ENCODE results near the gene GPRIN3. TPM values are rescaled to one million over a fixed set of nuclear protein-coding genes. Genes with fewer than 3 reads are reported as not detected.
"Not testable (repeated sequence)": the region's sequence is repeated elsewhere in the genome, so short reads cannot be mapped to it uniquely, and the experiment has no call there.

Gene GPRIN3
- total and polyA plus RNA-seq, 7 donors, result 1.6 to 4.6 (median 1.8) TPM

DNA sequence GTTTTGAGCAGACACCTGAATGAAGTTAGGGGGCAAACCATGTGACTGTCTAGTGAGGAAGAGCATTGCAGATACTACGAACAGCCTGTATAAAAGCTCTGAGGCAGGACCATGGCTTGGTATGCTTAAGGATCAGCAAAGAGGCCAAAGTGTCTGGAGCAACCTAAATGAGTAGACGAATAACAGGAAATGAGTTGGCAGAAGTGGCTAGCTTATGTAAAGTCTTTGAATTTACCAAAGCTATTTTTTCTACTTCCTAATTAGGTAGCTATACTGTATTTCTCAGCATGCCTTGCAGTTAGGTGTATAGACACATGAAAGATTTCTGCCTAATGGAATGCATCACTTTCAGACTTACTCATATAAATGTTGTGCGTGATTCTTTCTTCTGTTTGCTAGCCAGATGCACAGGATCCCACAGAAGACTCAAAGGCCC lies 9.3 kb upstream of the GPRIN3 start:
- peaks cover 0 to 14% (median 3%) of the 10 kb centered on the region in 4 donors for H3K4me1 ChIP-seq
- no peaks in the 10 kb centered on the region for H3K27me3 ChIP-seq
- peak overlapping the region in 1 of 4 donors; percentile 26 for H3K27ac ChIP-seq
- 31 to 36% methylated on average over 3 of the region's 3 CpGs for WGBS, 2 donors
- intact Hi-C loops (cut with DNase I), result loop anchor here (10.0 kb wide), 1 partner anchor 542 kb away; no protein-coding TSS in a partner anchor
- no peak for DNase-seq
- no peak for TF ChIP-seq EP300 (IDR thresholded peaks at IDR 0.05)
- TF ChIP-seq, protein P1, sequence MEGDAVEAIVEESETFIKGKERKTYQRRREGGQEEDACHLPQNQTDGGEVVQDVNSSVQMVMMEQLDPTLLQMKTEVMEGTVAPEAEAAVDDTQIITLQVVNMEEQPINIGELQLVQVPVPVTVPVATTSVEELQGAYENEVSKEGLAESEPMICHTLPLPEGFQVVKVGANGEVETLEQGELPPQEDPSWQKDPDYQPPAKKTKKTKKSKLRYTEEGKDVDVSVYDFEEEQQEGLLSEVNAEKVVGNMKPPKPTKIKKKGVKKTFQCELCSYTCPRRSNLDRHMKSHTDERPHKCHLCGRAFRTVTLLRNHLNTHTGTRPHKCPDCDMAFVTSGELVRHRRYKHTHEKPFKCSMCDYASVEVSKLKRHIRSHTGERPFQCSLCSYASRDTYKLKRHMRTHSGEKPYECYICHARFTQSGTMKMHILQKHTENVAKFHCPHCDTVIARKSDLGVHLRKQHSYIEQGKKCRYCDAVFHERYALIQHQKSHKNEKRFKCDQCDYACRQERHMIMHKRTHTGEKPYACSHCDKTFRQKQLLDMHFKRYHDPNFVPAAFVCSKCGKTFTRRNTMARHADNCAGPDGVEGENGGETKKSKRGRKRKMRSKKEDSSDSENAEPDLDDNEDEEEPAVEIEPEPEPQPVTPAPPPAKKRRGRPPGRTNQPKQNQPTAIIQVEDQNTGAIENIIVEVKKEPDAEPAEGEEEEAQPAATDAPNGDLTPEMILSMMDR (IDR thresholded peaks at IDR 0.05), result no peak
- no peak for TF ChIP-seq POLR2AphosphoS5 (IDR thresholded peaks at IDR 0.05)
- no peak for TF ChIP-seq POLR2A (IDR thresholded peaks at IDR 0.05)
- no peak overlapping the region for H3K4me3 ChIP-seq
- H3K9me3 ChIP-seq, result no peaks in the 10 kb centered on the region
- no peaks in the 10 kb centered on the region for H3K36me3 ChIP-seq

DNA sequence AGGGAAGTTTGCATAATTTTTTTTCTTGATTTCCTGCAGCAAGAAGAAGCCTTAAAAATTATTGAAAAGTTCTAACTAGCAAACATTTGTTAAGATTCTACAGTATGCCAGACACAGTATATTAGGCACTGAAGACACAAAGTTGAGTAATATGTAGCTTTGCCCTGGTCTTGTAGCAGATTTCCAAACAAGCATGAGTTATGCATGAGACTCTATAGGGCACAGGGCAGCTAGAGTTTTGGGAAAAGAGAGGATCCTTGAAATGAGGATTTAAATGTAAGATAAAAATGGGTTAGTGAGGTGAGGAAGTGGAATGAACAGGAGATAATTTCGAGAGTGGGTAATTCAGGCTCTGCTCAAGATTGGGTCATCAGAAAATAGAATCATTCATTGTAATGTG lies 8.6 kb upstream of the GPRIN3 start:
- Histone ChIP-seq H3K36me3 (no peaks in the 10 kb centered on the region), H3K27ac (peak overlapping the region in 1 of 4 donors; percentile 26)

DNA sequence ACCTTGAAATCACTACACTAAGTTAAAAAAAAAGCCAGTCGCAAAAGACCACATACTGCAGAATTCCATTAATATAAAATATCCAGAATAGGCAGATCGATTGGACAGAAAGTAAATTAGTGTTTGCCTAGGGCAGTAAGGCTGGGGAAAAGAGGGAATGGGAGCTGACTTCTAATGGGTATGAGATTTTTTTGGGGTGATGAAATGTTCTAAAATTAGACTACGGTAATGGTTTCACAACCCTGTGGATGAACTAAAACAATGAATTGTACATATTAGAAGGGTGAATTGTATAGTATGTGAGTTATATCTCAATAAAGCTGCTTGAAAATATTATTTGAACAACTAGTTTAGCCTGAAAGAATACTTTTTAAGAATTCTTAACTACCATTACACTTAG lies 6.7 kb upstream of the GPRIN3 start:
- no peak overlapping the region for H3K4me3 ChIP-seq
- no peaks in the 10 kb centered on the region for H3K9me3 ChIP-seq
- DNase-seq, result no peak
- WGBS, 2 donors, result 93 to 95% methylated on average over 3 of the region's 3 CpGs
- no peak overlapping the region for H3K27ac ChIP-seq
- no peaks in the 10 kb centered on the region for H3K36me3 ChIP-seq
- H3K4me1 ChIP-seq, result peaks cover 0 to 14% (median 3%) of the 10 kb centered on the region in 4 donors
- no peak for TF ChIP-seq EP300 (IDR thresholded peaks at IDR 0.05)
- no peak for TF ChIP-seq POLR2A (IDR thresholded peaks at IDR 0.05)
- intact Hi-C loops (cut with DNase I), result loop anchor here (10.0 kb wide), 1 partner anchor 539 kb away; no protein-coding TSS in a partner anchor
- no peaks in the 10 kb centered on the region for H3K27me3 ChIP-seq

More for the DNA sequence above, 8.6 kb upstream of the GPRIN3 start:
- 56 to 62% methylated on average over 1 of the region's 1 CpG for WGBS, 2 donors
- intact Hi-C loops (cut with DNase I), result loop anchor here (10.0 kb wide), 1 partner anchor 541 kb away; no protein-coding TSS in a partner anchor
- Histone ChIP-seq H3K4me1 (peaks cover 0 to 14% (median 3%) of the 10 kb centered on the region in 4 donors), H3K4me3 (no peak overlapping the region), H3K9me3 (no peaks in the 10 kb centered on the region), H3K27me3 (no peaks in the 10 kb centered on the region)
- no peak for DNase-seq
- TF ChIP-seq EP300 (IDR thresholded peaks at IDR 0.05) (no peak), POLR2A (IDR thresholded peaks at IDR 0.05) (no peak), POLR2AphosphoS5 (IDR thresholded peaks at IDR 0.05) (no peak)
- TF ChIP-seq, protein P1 (IDR thresholded peaks at IDR 0.05), result no peak

DNA sequence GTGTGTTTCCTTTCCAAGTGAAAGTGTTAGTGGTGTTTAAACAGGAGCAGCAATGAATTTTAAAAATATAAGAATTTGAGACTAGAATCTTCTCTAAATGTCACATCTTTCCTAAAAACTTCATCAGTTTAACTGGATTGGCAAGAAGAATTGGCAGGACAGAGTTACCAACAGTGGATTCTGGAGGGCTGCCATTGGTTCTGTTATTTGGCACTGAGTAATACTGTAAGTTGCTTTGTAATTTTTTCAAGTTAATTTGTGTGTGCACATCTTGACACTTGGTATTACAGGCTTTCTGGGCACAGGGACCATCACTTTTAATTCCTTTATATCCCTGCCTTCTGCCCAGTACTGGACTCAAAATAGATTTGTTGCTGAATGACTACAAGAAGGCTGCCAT lies 4.5 kb upstream of the GPRIN3 start:
- Histone ChIP-seq H3K4me3 (no peak overlapping the region), H3K9me3 (no peaks in the 10 kb centered on the region), H3K27ac (no peak overlapping the region), H3K4me1 (peaks cover 0 to 19% (median 12%) of the 10 kb centered on the region in 4 donors), H3K36me3 (no peaks in the 10 kb centered on the region), H3K27me3 (peaks cover 0 to 7% (median 0%) of the 10 kb centered on the region in 3 donors)
- intact Hi-C loops (cut with DNase I), result loop anchor here (10.0 kb wide), 1 partner anchor 537 kb away; no protein-coding TSS in a partner anchor
- TF ChIP-seq, protein P1 (IDR thresholded peaks at IDR 0.05), result no peak
- TF ChIP-seq EP300 (IDR thresholded peaks at IDR 0.05) (no peak), POLR2AphosphoS5 (IDR thresholded peaks at IDR 0.05) (no peak), POLR2A (IDR thresholded peaks at IDR 0.05) (no peak)
- no peak for DNase-seq

DNA sequence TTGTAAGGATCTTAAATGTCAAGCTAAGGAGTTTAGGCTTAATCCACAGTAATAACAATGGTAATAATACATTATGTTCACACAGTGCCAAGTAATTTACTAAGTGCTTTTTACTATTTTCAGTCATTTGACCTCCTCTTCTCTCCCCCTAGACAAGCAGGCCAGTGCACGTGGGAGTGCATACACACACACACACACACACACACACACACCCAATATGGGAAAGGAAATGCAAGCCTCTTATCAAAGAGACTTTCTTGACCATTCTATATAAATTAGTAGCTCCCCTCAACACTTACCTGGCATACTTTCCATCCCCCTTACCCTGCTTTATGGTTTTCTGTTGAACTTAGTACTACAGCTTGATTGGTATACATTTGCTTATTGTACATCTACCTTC lies 3.8 kb upstream of the GPRIN3 start:
- intact Hi-C loops (cut with DNase I), result loop anchor here (10.0 kb wide), 1 partner anchor 537 kb away; no protein-coding TSS in a partner anchor
- TF ChIP-seq POLR2A (IDR thresholded peaks at IDR 0.05) (no peak), POLR2AphosphoS5 (IDR thresholded peaks at IDR 0.05) (no peak), EP300 (IDR thresholded peaks at IDR 0.05) (no peak)
- TF ChIP-seq, protein P1 (IDR thresholded peaks at IDR 0.05), result no peak
- 71 to 91% methylated on average over 1 of the region's 1 CpG for WGBS, 2 donors

DNA sequence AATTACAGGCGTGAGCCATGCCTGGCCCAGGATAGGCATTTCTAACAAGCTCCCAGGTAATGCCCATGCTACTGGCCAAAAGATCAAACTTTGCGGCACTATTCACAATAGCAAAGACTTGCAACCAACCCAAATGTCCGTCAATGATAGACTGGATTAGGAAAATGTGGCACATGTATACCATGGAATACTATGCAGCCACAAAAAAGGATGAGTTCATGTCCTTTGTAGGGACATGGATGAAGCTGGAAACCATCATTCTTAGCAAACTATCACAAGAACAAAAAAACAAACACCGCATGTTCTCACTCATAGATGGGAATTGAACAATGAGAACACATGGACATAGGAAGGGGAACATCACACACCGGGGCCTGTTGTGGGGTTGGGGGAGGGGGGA lies 1.6 kb upstream of the GPRIN3 start:
- H3K27me3 ChIP-seq; H3K9me3 ChIP-seq; H3K4me3 ChIP-seq; intact Hi-C loops (cut with DNase I); H3K27ac ChIP-seq; H3K36me3 ChIP-seq; DNase-seq: not testable (repeated sequence)
- WGBS, 2 donors, result 96 to 97% methylated on average over 5 of the region's 5 CpGs
- H3K4me1 ChIP-seq, result peaks cover 0 to 14% (median 12%) of the 10 kb centered on the region in 4 donors

More for the DNA sequence above, 3.8 kb upstream of the GPRIN3 start:
- H3K36me3 ChIP-seq, result no peaks in the 10 kb centered on the region
- no peak for DNase-seq
- no peak overlapping the region for H3K27ac ChIP-seq
- peaks cover 0 to 14% (median 12%) of the 10 kb centered on the region in 4 donors for H3K4me1 ChIP-seq
- H3K9me3 ChIP-seq, result no peaks in the 10 kb centered on the region
- peaks cover 0 to 7% (median 0%) of the 10 kb centered on the region in 3 donors for H3K27me3 ChIP-seq
- no peak overlapping the region for H3K4me3 ChIP-seq
